Measurements from ENCODE around the gene KANK2.

- TF ChIP-seq NFE2L1 (CRISPR knock-in tag; IDR thresholded peaks at IDR 0.05) (no peak), CTCF (IDR thresholded peaks at IDR 0.05) (no peak), PRRX2 (CRISPR knock-in tag; IDR thresholded peaks at IDR 0.05) (no peak), MLX (CRISPR knock-in tag; IDR thresholded peaks at IDR 0.05) (no peak), ZBTB21 (CRISPR knock-in tag; IDR thresholded peaks at IDR 0.05; ENCODE audit: borderline replicate concordance) (no peak), ATF2 (CRISPR knock-in tag; IDR thresholded peaks at IDR 0.05; ENCODE audit: borderline replicate concordance, low read depth) (no peak), ATF6 (CRISPR knock-in tag; IDR thresholded peaks at IDR 0.05) (no peak), GTF2I (CRISPR knock-in tag; conservative IDR thresholded peaks at IDR 0.05) (no peak), NR3C1 (CRISPR knock-in tag; conservative IDR thresholded peaks at IDR 0.05; ENCODE audit: low read depth) (no peak), ETV6 (CRISPR knock-in tag; IDR thresholded peaks at IDR 0.05) (no peak), ZNF512 (CRISPR knock-in tag; IDR thresholded peaks at IDR 0.05; ENCODE audit: borderline replicate concordance) (no peak), TP53 (CRISPR knock-in tag; IDR thresholded peaks at IDR 0.05) (no peak), USF2 (CRISPR knock-in tag; IDR thresholded peaks at IDR 0.05) (no peak), ATF3 (CRISPR knock-in tag; conservative IDR thresholded peaks at IDR 0.05) (no peak)
Measured at GRCh38 chr19:11200931-11201330, 3.6 kb upstream of the KANK2 start.
